Stimulated activated CD8-positive, alpha-beta memory T cell treated with anti-CD3 and anti-CD28 coated beads, Interleukin-12 subunit alpha, Interleukin-12 subunit beta, amount 100 ng/mL, for 24 hours (primary cell): ENCODE results near the gene C1QB.
"Not testable (repeated sequence)": the region's sequence is repeated elsewhere in the genome, so short reads cannot be mapped to it uniquely, and the experiment has no call there.

Experiments
- DNase-seq: peaks from one replicate; pipeline ENCODE4 v3.0.0-alpha.2; 2020; ENCODE audit errors: extremely low read depth

C1QB gene

DNA sequence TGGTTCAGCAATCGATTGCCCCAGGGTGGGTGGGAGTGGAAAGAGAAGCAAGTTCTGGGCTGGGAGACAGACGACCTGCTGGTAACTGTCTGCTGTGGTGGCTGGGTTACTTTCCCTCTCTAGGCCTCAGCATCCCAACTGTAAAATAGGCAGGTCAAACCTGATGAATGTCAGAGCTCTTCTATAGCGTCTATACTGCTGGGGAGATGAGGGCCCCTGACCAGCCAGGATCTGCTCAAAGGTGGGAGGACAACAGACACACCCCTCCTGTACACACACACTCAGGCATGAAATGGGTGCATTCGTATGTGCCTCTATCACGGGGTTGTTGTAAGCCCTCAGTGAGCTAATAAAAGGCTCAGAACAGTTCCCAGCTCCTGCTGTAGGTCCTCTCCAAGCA, 44.9 kb downstream of the C1QB start:
- no peak for DNase-seq

DNA sequence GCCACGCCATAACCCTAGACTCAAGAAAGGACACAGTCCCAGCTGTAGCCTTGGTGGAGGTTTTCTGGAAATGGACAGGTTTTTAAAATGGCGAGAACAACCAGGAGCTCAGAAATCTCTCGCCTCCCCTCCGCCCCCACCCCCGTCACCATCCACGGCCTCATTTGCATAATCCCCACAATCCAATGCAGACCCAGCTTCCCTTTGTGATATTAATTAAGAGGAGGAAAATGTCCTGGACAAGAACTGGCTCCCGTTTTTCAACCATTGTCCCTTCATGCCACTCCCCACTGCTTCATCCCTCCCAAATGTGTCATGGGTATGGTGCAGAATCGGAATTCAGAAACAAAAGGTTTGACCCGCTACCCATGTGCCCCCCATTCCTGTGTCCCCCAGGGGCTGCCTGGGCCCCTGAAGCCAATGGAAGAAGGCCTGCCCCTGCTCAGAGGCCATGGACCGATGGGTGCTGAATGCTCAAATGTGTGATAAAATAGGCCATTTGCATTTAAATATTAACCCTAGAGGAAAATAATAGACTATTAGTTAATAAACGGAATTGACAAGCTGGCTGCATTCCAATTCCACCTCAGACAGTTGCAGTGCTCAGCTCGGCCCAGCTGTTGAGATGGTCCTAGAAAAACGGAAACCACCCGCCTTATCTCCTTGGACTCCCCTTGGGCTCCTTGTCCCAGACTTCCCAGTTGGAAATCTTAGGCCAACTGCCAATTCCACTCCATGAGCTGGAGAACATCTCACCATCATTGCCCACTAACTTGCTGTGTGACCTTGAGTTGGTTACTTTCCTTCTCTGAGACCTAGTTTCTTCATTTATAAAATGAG, 46.9 kb downstream of the C1QB start:
- DNase-seq, result no peak

DNA sequence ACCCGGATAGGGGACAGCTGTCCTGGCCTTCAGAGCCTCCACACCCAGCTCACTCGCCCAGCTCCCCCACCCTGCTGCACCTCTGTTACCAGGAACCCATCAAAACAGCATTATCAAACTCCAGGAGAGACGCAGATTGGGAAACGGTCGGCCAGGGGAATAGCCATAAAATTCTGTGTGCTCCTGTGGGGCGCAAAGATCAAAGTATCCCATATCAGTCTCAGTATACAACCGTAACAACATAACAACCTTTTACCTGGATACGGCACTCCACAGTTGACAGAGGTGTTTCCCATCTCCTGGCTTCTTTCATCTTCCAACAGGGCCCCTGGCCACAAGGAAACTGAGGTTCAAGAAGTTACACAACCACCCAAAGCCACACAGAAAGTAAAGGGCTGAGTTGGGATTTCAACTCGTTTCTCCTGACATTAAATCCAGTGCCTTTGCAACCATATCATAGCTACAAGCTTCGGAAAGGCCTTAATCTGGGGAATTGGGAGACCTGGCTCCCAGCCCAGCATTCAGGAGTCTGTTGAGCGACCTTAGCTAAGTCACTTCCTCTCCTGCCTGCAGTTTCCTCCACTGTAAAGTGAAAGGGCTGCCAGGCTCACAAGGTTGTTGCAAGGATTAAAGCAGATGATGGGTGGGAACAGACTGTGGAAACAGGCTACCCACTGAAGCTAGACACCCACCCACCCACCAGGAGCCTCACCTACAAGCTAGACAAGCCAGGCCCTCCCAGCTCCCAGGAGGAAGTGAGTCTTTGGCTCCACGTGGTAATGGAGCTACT, 49.5 kb downstream of the C1QB start:
- no peak for DNase-seq

DNA sequence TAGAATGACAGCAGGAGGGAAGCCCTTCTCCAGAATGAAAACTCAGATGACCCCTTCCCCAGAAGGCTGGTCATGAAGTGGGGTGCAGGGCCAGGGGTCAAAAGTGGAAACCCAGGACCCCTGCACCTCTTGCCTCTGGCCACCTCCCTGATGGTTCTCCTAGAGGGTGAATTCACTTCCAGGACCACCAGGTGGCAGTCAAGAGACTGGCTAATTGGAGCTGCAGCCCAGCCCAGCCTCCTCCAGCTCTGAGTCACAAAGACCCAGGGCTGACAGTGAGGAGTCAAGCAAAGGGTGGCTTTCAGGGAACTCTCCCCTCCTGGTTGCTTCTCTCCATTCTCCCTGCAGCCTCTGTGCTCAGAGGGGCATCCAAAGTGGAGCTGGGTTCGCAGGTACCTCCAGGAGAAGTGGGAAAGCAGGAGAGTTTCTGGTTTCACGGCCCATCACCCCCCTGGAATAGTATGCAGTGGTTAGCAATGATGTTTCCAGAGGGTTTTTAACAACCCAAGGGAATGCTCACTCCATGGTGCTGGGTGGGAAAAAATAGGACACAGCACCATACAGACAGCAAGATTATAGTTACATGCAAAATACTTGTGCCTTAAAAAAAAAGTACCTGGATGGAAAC, 51.5 kb downstream of the C1QB start:
- peak; percentile 53 for DNase-seq

DNA sequence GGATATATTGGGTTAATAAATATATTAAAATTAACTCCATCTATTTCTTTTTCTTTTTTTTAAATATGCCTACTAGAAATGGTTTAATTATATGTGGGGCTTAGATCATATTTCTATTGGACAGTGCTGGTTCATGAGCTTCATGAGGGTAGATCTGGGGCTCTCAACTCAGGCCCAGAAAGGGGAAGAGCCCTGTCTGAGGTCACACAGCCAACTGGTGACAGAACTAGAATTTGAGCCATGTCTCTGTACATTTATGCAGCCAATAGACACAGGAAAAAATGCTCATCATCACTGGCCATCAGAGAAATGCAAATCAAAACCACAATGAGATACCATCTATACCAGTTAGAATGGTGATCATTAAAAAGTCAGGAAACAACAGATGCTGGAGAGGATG, 52.5 kb downstream of the C1QB start:
- DNase-seq, result no peak

DNA sequence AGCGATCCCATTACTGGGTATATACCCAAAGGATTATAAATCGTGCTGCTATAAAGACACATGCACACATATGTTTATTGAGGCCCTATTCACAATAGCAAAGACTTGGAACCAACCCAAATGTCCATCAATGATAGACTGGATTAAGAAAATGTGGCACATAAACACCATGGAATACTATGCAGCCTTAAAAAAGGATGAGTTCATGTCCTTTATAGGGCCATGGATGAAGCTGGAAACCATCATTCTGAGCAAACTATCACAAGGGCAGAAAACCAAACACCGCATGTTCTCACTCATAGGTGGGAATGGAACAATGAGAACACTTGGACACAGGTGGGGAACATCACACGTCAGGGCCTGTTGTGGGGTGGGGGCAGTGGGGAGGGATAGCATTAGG, 53.1 kb downstream of the C1QB start:
- not testable (repeated sequence) for DNase-seq

DNA sequence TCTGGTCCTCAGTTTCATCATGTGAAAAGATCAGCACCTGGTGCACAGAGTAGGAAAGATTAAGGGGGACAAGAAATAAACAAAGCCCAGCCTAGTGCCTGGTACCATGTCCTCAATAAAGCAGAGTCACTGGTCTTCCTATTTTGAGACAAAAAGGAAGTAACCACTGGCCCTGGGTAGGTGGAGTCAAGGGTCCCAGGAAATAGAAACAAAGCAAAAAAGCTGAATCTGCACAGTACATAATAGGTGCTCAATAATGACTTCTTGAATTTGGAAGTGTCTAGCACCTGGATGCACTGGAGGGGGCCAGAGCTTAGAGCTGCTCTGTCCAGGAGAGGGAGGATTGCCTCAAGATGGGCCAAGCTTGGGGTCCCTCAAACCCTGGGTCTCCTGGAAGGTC, 55.7 kb downstream of the C1QB start:
- DNase-seq, result no peak

DNA sequence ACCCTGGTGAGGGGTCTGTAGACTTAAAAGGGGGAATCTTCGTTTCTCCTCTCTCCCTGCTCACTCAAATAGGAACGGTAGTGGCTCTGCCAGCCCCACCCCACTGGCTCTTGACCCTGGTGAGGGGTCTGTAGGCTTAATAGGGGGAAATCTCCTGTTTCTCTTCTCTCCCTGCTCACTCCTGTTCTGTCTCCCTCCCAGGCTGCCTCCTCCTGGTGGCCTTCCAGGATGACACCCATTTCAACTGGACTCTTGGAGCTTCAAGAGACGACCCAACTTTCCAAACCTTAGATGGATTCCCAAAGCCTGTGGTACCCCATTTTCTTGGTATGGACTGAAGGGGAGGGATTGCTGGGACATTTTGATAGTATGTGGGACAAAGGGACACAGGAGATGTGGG, 56.2 kb downstream of the C1QB start:
- no peak for DNase-seq

DNA sequence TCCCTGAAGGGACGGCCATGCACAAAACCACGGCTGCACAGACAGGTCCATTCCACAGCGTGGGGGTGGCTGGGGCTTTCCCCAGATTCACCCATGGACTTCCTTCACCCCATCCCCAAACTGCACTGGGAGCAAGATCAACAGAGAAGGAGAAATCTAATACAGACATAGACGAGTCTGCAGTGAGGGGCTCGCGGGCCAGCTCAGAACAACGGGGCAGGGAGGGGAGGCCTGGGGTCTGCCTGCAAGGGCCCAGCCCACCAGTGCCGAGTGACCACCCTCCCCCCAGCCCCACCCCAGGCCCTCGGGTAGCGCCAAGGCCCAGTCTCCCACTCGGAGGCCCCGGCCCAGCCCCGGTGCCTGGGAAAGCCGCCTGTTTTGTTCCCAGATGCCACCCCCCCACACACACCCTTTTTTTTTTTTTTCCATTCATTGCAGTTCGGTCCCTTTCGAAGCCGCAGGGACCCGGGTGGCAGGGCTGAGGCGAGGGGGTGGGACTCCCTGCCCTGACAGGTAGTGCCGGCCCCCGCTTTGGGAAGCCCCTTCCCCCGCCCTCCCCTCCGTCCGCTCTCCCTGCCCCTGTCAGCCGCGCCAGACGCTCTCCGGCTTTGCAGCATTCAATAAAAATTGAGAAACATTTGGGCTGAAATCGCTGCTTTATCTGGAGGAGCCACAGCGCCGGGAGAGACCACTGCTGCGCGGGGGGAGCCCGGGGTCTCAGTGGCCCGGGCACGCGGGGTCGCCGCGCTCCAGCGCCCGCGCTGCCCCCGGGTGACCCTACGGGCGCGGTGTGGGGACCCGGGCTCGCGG, 57.1 kb downstream of the C1QB start:
- no peak for DNase-seq

DNA sequence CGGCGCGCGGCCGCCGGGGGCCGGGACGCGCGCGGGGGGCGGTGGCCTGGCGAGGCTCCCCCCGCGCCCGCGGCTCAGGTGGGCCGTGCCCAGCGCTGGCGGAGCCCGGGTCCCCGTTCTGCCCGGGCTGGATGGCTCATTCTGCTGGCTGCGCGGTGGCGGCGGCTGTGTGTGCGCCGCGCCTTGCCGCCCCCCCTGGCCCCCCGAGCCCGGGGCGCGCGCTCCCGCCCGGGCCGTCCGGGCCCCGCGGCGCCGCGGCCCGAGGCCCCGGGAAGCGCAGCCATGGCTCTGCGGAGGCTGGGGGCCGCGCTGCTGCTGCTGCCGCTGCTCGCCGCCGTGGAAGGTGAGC, 57.6 kb downstream of the C1QB start, which contains the start of gene EPHB2:
EPHB2 (plus strand) TSS at position 139 of the 349 bp plus-strand sequence; CDS start at position 283, 144 bp downstream.
- no peak for DNase-seq

DNA sequence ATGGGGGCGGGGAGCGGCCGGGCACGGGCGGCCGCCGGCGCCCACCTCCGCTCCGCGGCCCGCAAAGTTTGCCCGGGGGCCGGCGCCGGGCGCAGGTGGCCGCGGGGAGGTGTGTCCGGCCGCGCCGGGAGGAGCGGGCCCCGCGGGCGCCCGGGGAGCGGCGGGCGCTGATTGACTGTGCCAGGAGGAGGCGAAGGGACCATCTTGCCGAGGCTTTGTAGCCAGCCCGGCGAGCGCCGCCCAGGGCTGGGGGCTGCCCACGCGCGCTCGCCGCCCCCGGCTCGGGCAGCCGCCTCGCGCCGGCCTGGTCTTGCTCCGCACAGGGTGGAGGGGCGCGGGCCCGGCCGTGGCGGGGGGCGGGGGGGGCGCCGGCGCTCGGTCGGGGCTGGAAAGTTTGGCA, 58.0 kb downstream of the C1QB start:
- DNase-seq, result no peak
